CD4-positive, alpha-beta T cell (primary cell): ENCODE data around the gene ANKRD17. TPM values are rescaled to one million over a fixed set of nuclear protein-coding genes. Genes with fewer than 3 reads are reported as not detected.
A peak's percentile ranks its signal among the peaks of the same experiment; 100 is the strongest.
"Not testable (repeated sequence)": the region's sequence is repeated elsewhere in the genome, so short reads cannot be mapped to it uniquely, and the experiment has no call there.

ENCODE experiments used
- ATAC-seq: fragments of 200-7000 bp; cut with Tn5 transposase; one replicate; pipeline ENCODE4 v1.10.0; 2022; ENCODE audit warnings: mild to moderate bottlenecking; ENCODE audit not compliant: poor library complexity
- CTCF ChIA-PET: fragments of 350-600 bp; sonication (Branson Sonifier 250); formaldehyde crosslinking; loops from one replicate; lab custom pipeline; 2021; ENCODE audit warnings: antibody characterized with exemption, inconsistent platforms; lab: Charles Lee
- POLR2A ChIA-PET: fragments of 350-600 bp; sonication (Branson Sonifier 250); formaldehyde crosslinking; loops from one replicate; lab custom pipeline; 2021; ENCODE audit warnings: antibody characterized with exemption, inconsistent platforms; lab: Charles Lee
- DNase-seq, 14 experiments: peaks; one replicate each; pipeline ENCODE4 v3.0.0-alpha.2; 2013 to 2020; ENCODE audit warnings: mixed read lengths in 2 of 14
- H3K27ac ChIP-seq, 2 donors: one replicate each; pipeline versions ENCODE4 v1.5.1 to v1.7.0; 2013; ENCODE audit warnings: low read length in 2 of 2, low read depth in 1 of 2, mild to moderate bottlenecking in 1 of 2
- H3K27me3 ChIP-seq, 2 experiments: 1 replicate in 1 of 2; 2 replicates in 1 of 2; pipeline versions ENCODE4 v1.6.1 to v1.7.0; 2013; ENCODE audit warnings: low read length in 2 of 2, control low read depth in 1 of 2, mild to moderate bottlenecking in 1 of 2, moderate library complexity in 1 of 2; ENCODE audit not compliant: insufficient read depth in 2 of 2, control insufficient read depth in 1 of 2
- H3K36me3 ChIP-seq: one replicate; pipeline ENCODE4 v1.6.1; 2013; ENCODE audit warnings: low read length, control low read depth; ENCODE audit not compliant: insufficient read depth
- H3K4me1 ChIP-seq: one replicate; pipeline ENCODE4 v1.6.1; 2013; ENCODE audit warnings: low read length, control low read depth; ENCODE audit not compliant: insufficient read depth
- H3K4me3 ChIP-seq: one replicate; pipeline ENCODE4 v1.5.1; 2013; ENCODE audit warnings: mild to moderate bottlenecking, low read length, moderate library complexity
- H3K9me3 ChIP-seq, 2 experiments: 1 replicate in 1 of 2; 2 replicates in 1 of 2; pipeline versions ENCODE4 v1.6.1 to v1.7.0; 2013; ENCODE audit warnings: low read length in 2 of 2, mild to moderate bottlenecking in 2 of 2, control low read depth in 1 of 2, moderate library complexity in 1 of 2; ENCODE audit not compliant: control insufficient read depth in 1 of 2, insufficient read depth in 1 of 2
- H3K27ac Mint-ChIP-seq: one replicate; pipeline ENCODE4 v1.8.0; 2020; ENCODE audit warnings: mixed read lengths
- H3K27me3 Mint-ChIP-seq: one replicate; pipeline ENCODE4 v1.8.0; 2021; ENCODE audit warnings: mixed read lengths
- H3K36me3 Mint-ChIP-seq: one replicate; pipeline ENCODE4 v1.8.0; 2021; ENCODE audit warnings: low read depth, mixed read lengths
- H3K4me1 Mint-ChIP-seq: one replicate; pipeline ENCODE4 v1.8.0; 2021; ENCODE audit warnings: low read depth, mixed read lengths
- H3K4me3 Mint-ChIP-seq: one replicate; pipeline ENCODE4 v1.8.0; 2020; ENCODE audit warnings: mild to moderate bottlenecking, mixed read lengths
- H3K9me3 Mint-ChIP-seq: one replicate; pipeline ENCODE4 v1.8.0; 2020; ENCODE audit warnings: mixed read lengths
- CTCF ChIP-seq: fragments of 200-600 bp; IDR thresholded peaks from one replicate; pipeline ENCODE4 v1.8.0; 2022; ENCODE audit warnings: antibody characterized with exemption, mild to moderate bottlenecking
- intact Hi-C, 2 experiments: fragments of 100-400 bp; cut with DNase I in 1 of 2; cut with micrococcal nuclease in 1 of 2; formaldehyde crosslinking; loops; one replicate each; pipeline versions ENCODE4 v1.15.1 to v1.9.0; 2023 to 2025; cut with DNase I, micrococcal nuclease
- total RNA-seq, 174 experiments: library from RNA in 2 of 174; stranded (reverse) in 2 of 174; gene quantifications; one replicate each; pipeline ENCODE4 v1.2.3 and lab custom pipeline; 2021 to 2026

The ANKRD17 gene
- total RNA-seq, 2 experiments from 2014 or later, result 31.9 to 34.1 TPM

GRCh38 chr4:73230865-73231517, 27.6 kb downstream of the ANKRD17 start:
- Mint-ChIP-seq H3K9me3 (no peaks in the 10 kb centered on the region), H3K27ac (peak overlapping the region; percentile 37), H3K4me3 (no peak overlapping the region), H3K27me3 (no peaks in the 10 kb centered on the region), H3K36me3 (peaks cover 55% of the 10 kb centered on the region), H3K4me1 (peaks cover 17% of the 10 kb centered on the region)
- no peak for TF ChIP-seq CTCF
- Histone ChIP-seq H3K4me3 (no peak overlapping the region), H3K4me1 (no peaks in the 10 kb centered on the region), H3K27me3 (no peaks in the 10 kb centered on the region), H3K9me3 (no peaks in the 10 kb centered on the region), H3K27ac (no peak overlapping the region), H3K36me3 (peaks cover 18% of the 10 kb centered on the region)
- intact Hi-C loops, result no loop called here
- ATAC-seq, result no peak
- no peak for DNase-seq
- ChIA-PET POLR2A (no interaction called here), CTCF (no interaction called here)

- CTCF ChIA-PET, H3K36me3 ChIP-seq, H3K9me3 Mint-ChIP-seq, POLR2A ChIA-PET, H3K27ac ChIP-seq, H3K4me3 Mint-ChIP-seq, H3K9me3 ChIP-seq, H3K27ac Mint-ChIP-seq, ATAC-seq, H3K4me1 ChIP-seq, H3K4me3 ChIP-seq, DNase-seq, H3K27me3 Mint-ChIP-seq, H3K27me3 ChIP-seq: not testable (repeated sequence)
- H3K36me3 Mint-ChIP-seq, result peaks cover 37% of the 10 kb centered on the region
- intact Hi-C loops, result loop anchor here in 1 of 2 experiments (10.0 kb wide), 1 partner anchor 164 kb away; the partner anchor contains the start of gene COX18
- peaks cover 32% of the 10 kb centered on the region for H3K4me1 Mint-ChIP-seq
These were observed 29.8 kb downstream of the ANKRD17 start for GRCh38 chr4:73228800-73229199.

- Mint-ChIP-seq H3K4me3 (peak overlapping the region; percentile 45), H3K9me3 (no peaks in the 10 kb centered on the region), H3K27ac (peak overlapping the region; percentile 63), H3K27me3 (no peaks in the 10 kb centered on the region), H3K4me1 (peaks cover 38% of the 10 kb centered on the region), H3K36me3 (peaks cover 7% of the 10 kb centered on the region)
- no peaks in the 10 kb centered on the region for H3K36me3 ChIP-seq
- CTCF ChIA-PET, result no interaction called here
- ATAC-seq (no peak), DNase-seq (no peak)
- no peak overlapping the region for H3K4me3 ChIP-seq
- H3K9me3 ChIP-seq, result no peaks in the 10 kb centered on the region
- H3K27me3 ChIP-seq, result no peaks in the 10 kb centered on the region
- no peak for TF ChIP-seq CTCF
- H3K4me1 ChIP-seq, result peaks cover 8% of the 10 kb centered on the region
- POLR2A ChIA-PET, result no interaction called here
- intact Hi-C loops, result loop anchor here (5.0 to 10.0 kb wide), 3 partner anchors 32 to 160 kb away; partner anchors contain the start of genes ANKRD17 (in 1 of the 2) and COX18 (in 1 of the 2)
- H3K27ac ChIP-seq, result no peak overlapping the region
These were observed 33.7 kb downstream of the ANKRD17 start for GRCh38 chr4:73224886-73225285.
